22Rv1 (cell line): Measurements from ENCODE around the gene ANP32D.
"Not testable (repeated sequence)": the region's sequence is repeated elsewhere in the genome, so short reads cannot be mapped to it uniquely, and the experiment has no call there.

Experiments
- CTCF ChIP-seq: fragments of 450-650 bp; IDR thresholded peaks from 2 replicates; pipeline ENCODE4 v1.5.1; 2017; ENCODE audit warnings: mild to moderate bottlenecking
- ZFX ChIP-seq: fragments of 450-650 bp; IDR thresholded peaks from 2 replicates; pipeline ENCODE4 v1.6.1; 2017; ENCODE audit warnings: antibody characterized with exemption, borderline replicate concordance

DNA sequence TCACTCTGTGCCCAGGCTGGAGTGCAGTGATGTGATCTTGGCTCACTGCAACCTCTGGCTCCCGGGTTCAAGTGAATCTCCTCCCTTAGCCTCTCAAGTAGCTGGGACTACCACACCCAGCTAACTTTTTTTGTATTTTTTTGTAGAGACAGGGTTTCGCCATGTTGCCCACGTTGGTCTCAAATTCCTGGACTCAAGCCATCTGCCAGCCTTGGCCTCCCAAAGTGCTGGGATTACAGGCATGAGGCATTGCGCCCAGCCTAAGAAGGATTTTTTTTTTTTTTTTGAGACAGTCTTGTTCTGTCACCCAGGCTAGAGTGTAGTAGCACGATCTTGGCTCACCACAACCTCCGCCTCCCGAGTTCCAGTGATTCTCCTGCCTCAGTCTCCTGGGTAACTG lies 17.1 kb downstream of the ANP32D start:
- not testable (repeated sequence) for TF ChIP-seq CTCF, ZFX
